ENCODE results near the gene PCGF3.

PCGF3 gene

DNA sequence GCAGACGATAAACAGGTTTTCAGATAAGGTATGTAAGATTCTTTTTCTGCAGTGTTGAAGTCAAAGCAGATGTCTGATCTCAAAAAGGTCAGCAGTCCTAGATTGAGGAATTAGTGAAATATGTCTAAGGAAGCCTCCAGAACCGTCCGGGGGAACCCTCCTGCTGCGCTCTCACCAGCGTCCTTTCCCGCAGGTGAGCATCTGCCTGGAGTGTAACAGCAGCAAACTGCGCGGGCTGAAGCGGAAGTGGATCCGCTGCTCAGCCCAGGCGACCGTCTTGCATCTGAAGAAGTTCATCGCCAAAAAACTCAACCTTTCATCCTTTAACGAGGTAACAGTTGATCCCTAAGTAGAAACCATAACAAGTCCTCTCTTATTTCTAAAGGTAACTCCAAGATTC is 55.5 kb downstream of the PCGF3 start:
- Mint-ChIP-seq H3K36me3 (peaks cover 2% of the 10 kb centered on the region), H3K9me3 (ENCODE audit: low read depth) (no peaks in the 10 kb centered on the region), H3K27me3 (no peaks in the 10 kb centered on the region), H3K27ac (no peak overlapping the region), H3K4me3 (no peak overlapping the region), H3K4me1 (ENCODE audit: low read depth) (peaks cover 23% of the 10 kb centered on the region)

DNA sequence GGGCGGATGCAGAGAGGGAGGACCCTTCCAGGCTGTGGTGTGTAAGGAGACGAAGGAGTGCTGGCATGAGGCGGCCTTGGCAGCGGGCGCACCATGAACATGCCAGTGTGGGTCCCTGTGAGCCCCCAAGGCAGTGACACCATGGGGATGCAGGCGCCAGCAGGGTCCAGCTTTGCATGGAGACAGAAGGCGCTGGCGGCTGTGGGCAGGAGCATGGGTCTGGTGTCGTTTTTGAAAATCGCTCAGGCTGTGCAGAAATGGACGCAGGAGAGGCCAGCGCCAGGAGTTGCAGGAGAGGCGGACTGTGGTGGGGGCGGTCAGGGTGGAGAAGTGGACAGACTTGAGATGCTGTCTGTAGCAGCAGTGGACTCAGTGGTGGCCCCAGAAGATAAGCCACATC is 56.1 kb downstream of the PCGF3 start:
- H3K36me3 Mint-ChIP-seq, result peaks cover 4% of the 10 kb centered on the region
- no peaks in the 10 kb centered on the region for H3K27me3 Mint-ChIP-seq
- no peak overlapping the region for H3K27ac Mint-ChIP-seq
- no peak overlapping the region for H3K4me3 Mint-ChIP-seq
- H3K9me3 Mint-ChIP-seq (ENCODE audit: low read depth), result no peaks in the 10 kb centered on the region
- peaks cover 23% of the 10 kb centered on the region for H3K4me1 Mint-ChIP-seq (ENCODE audit: low read depth)

DNA sequence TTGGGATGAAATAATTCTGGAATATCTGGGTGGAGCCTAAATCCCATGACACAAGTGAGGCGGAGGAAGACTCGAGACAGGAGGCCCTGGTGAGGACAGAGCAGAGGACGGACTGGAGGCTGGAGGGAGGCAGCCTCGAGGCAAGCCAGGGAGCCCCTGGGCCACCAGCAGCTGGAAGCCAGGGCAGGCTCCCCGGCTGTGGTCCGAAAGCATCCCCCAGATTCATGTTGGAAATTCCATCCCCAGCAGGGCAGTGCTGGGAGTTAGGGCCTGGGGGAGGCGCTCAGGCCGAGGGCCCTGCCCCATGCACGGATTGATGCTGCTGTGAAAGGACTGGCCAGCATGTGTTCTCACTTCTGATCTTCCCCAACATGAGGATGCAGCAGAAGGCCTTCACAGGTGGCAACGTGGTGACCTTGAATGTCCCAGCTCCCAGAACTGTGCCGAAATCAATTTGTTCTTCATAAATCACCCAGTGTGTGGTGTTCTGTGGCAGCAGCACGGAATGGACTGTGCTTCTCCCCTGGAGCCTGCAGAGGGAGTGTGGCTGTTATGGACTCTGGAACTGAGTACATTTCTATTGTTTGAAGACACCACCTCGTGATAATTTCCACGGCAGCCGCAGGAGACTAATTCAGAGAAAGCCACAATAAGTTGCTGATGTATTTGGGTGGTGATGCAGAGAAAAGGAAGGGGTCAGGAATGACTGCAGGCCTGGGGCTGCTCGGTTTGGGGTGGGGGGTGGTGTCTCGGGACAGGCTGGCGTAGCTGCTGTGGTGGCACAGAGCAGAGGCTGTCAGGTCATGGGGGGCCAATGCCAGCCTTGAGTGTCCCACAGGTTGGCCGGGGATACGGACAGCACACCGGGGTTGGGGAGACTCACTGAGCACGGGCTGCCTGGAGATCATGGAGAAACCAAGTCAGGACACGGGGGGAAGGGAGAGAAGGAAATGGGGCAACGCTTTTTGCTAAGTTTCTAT is 56.9 kb downstream of the PCGF3 start:
- H3K27me3 Mint-ChIP-seq, result no peaks in the 10 kb centered on the region
- no peak overlapping the region for H3K4me3 Mint-ChIP-seq
- peak overlapping the region; percentile 10 for H3K27ac Mint-ChIP-seq
- H3K9me3 Mint-ChIP-seq (ENCODE audit: low read depth), result no peaks in the 10 kb centered on the region
- peaks cover 23% of the 10 kb centered on the region for H3K4me1 Mint-ChIP-seq (ENCODE audit: low read depth)
- H3K36me3 Mint-ChIP-seq, result peaks cover 4% of the 10 kb centered on the region

DNA sequence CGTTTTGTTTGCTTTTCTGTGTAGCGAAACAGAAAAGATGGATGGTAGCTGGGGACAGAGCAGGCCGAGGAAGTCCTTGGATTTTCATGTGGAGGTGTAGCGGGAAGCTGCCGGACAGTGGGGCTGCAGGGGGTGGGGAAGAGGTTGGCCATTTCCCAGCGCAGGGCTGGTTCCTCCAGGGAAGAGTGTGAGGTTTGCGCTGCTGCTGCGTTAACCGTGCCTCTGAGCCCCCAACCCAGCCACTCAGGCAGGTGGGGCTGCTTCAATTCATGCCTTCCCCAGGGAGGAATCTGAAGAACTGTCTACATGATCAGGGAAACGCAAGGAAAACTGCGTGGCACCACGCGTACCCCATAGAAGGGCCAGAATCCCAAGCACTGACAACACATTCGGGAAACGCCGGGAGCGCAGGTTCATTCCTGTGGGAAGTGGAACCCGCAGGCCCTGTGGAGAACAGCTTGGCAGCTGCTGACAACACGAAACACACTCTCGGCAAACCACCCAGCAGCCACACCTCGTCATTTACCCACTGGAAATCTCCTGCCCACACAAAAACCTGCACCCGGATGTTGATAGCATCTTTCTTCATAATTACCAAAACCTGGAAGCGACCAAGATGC is 57.7 kb downstream of the PCGF3 start:
- Mint-ChIP-seq H3K4me3 (no peak overlapping the region), H3K4me1 (ENCODE audit: low read depth) (peaks cover 25% of the 10 kb centered on the region), H3K36me3 (peaks cover 4% of the 10 kb centered on the region), H3K9me3 (ENCODE audit: low read depth) (no peaks in the 10 kb centered on the region), H3K27me3 (no peaks in the 10 kb centered on the region), H3K27ac (no peak overlapping the region)

DNA sequence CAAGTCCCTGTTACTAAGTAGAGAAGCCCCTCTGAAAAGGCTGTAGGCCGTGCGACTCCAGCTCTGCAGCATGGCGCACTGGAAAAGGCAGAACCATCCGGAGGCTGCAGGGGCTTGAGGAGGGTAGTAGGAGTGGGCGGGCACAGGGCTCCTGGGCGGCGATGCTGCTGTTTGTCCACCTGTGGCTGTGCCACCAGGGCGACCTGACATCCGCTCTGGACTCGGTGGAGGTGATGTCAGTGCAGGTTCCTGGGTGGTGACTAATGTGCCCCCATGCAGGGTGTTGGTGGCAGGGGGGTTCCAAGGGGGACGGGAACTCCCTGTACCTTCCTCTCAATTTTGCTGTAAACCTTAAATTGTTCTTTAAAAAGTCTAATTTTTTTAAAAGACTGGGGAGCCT is 58.3 kb downstream of the PCGF3 start:
- no peaks in the 10 kb centered on the region for H3K9me3 Mint-ChIP-seq (ENCODE audit: low read depth)
- no peak overlapping the region for H3K4me3 Mint-ChIP-seq
- H3K4me1 Mint-ChIP-seq (ENCODE audit: low read depth), result peaks cover 25% of the 10 kb centered on the region
- no peaks in the 10 kb centered on the region for H3K27me3 Mint-ChIP-seq
- H3K27ac Mint-ChIP-seq, result no peak overlapping the region
- peaks cover 4% of the 10 kb centered on the region for H3K36me3 Mint-ChIP-seq

DNA sequence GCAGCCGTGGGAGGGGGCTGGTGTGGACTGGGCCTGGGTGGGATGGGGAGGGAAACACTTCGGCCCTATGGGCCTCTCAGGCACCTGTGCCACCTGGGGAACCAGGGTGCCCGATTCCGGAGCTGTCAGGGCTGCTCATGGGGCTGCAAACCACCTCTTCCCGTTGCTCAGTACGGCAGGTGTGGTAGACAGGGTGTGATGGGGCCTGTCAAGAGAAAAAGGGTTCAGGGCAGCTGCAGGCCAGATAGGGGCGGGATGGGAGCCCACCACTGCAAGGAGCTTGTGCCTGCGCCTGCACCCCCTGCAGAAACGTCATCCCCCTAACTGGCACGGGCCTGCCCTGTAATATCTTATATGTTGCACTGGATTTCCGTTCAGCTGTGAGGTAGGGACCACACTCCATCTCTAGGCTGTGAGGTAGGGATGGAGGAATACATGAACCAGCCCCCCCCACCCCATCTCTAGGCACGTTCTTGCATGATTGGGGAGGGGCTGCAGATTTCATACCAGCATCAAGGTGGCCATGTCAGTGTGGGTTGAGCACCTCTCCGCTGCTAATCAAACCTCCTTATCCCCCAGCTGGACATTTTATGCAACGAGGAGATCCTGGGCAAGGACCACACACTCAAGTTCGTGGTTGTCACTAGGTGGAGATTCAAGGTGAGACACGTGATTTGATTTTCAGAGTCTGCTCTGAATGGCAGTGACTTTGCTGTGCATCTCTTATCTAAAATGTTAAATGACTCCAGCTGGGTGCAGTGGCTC is 59.0 kb downstream of the PCGF3 start:
- Mint-ChIP-seq H3K4me3 (no peak overlapping the region), H3K36me3 (peaks cover 4% of the 10 kb centered on the region), H3K27me3 (no peaks in the 10 kb centered on the region), H3K27ac (no peak overlapping the region), H3K4me1 (ENCODE audit: low read depth) (peaks cover 27% of the 10 kb centered on the region), H3K9me3 (ENCODE audit: low read depth) (no peaks in the 10 kb centered on the region)

DNA sequence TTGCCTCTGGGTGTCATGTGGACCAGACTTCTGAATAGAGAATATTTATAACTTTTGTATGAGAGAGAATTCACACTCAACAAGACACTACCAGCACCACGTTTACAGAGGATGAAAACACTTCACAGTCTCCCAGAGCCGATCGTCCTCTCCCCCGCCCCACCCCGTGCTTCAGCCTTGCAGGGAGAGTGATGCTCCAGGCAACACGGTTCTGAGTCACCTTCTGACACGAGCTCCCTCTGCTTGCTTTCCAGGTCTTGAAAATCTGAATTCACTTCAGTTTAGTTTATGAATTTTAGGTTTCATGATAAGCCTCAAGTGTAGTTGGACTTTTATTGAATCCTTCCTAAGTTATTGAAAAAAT is 60.5 kb downstream of the PCGF3 start:
- Mint-ChIP-seq H3K27ac (peak overlapping the region; percentile 34), H3K9me3 (ENCODE audit: low read depth) (no peaks in the 10 kb centered on the region), H3K27me3 (no peaks in the 10 kb centered on the region), H3K4me3 (no peak overlapping the region), H3K4me1 (ENCODE audit: low read depth) (peaks cover 30% of the 10 kb centered on the region), H3K36me3 (peaks cover 2% of the 10 kb centered on the region)

DNA sequence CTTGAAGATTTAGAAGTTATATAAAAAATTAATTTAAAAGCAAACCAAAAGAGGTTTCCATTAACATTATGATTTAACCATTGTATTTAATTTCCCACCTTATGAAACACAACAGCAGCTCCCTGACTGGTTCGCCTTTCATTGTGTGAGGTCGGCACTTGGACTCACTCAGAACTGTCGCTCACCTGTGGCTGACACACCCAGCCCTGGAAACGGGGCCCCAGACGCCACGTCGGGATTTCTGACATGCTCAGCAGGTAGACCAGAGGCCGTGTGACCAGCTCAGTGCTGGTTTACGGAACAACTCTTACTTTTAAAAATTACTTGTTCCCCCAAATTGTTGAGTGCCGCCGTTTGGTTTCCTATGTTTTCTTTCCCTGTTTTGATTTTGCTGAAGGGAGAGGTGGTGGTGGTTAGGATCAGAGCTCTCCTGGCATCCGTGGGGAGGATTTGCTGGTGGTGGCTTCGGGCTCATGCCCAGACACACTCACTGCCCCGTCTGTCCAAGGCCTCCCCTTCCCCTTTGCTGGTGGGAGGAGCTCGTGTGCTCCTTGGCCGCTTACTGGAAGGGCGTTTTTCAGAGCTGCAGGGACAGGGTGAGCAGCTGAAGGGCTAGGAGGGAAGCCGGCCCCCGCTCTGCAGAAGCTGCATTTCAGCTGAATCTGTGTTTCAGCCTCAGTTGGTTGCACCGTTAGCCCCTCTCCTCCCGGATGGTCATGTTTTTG is 61.1 kb downstream of the PCGF3 start:
- Mint-ChIP-seq H3K9me3 (ENCODE audit: low read depth) (no peaks in the 10 kb centered on the region), H3K4me1 (ENCODE audit: low read depth) (peaks cover 27% of the 10 kb centered on the region), H3K27ac (peak overlapping the region; percentile 41), H3K36me3 (peaks cover 2% of the 10 kb centered on the region), H3K27me3 (no peaks in the 10 kb centered on the region), H3K4me3 (no peak overlapping the region)

DNA sequence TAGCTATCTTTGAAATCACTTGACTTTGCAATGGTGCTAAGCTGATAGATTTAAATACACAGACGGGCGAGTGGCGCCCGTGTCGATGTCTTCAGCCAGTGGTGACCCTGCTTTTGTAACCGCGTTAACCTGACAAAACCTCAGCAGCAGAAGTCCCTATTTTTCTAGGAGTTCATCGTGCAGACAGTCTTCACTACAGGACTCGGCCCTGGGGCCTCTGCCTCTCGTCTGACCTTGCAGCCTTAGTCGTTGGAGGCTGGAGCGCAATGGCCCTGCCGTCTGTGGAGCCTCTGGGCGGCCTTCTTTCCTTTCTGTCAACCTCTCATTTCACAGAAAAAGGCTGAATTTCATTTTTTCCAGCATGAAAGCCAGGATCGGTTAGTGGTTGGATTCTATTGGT is 62.4 kb downstream of the PCGF3 start:
- Mint-ChIP-seq H3K27ac (no peak overlapping the region), H3K36me3 (peaks cover 2% of the 10 kb centered on the region), H3K9me3 (ENCODE audit: low read depth) (no peaks in the 10 kb centered on the region), H3K27me3 (no peaks in the 10 kb centered on the region), H3K4me1 (ENCODE audit: low read depth) (peaks cover 27% of the 10 kb centered on the region), H3K4me3 (no peak overlapping the region)

DNA sequence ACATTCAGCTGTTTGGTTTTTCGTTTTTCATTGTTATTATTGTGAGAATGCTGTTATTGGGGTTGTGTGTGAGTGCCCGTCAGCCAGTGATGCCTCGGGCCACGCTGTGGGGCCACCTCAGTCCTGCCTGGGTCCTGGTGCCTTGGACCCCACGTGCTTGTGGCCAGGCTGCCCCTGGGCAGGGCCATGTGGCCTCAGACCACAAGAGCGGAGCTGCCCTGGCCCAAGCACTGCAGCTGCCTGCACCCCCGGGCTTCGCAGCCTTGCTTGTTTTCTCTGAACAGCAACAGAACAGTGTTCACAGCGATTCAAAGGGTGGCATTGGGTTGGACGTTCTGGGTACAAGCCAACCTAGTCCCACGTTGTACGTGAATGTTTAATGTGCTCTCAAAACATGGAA is 63.4 kb downstream of the PCGF3 start:
- peaks cover 26% of the 10 kb centered on the region for H3K4me1 Mint-ChIP-seq (ENCODE audit: low read depth)
- H3K27ac Mint-ChIP-seq, result no peak overlapping the region
- H3K36me3 Mint-ChIP-seq, result peaks cover 2% of the 10 kb centered on the region
- no peak overlapping the region for H3K4me3 Mint-ChIP-seq
- H3K9me3 Mint-ChIP-seq (ENCODE audit: low read depth), result no peaks in the 10 kb centered on the region
- H3K27me3 Mint-ChIP-seq, result no peaks in the 10 kb centered on the region

DNA sequence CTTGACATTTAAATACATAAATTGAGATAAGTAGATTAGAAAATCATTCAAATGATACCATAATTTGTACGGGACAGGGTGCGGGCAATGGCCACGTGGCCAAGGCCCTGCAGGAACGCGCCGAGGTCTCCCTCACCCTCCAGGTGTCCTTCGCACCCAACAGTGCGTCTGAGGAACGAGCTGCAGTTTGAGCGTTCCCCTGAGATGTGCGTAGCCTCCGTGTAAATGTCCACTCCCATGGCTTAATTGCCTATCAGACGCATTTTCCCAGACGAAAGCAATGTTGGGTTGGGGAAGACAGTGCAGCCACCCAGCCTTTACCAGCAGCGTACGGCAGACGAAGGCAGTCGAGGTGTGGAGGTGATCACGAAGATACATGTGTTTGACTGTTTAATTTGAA is 63.9 kb downstream of the PCGF3 start:
- Mint-ChIP-seq H3K27me3 (no peaks in the 10 kb centered on the region), H3K9me3 (ENCODE audit: low read depth) (no peaks in the 10 kb centered on the region), H3K36me3 (peaks cover 4% of the 10 kb centered on the region), H3K4me3 (no peak overlapping the region), H3K27ac (no peak overlapping the region), H3K4me1 (ENCODE audit: low read depth) (peaks cover 30% of the 10 kb centered on the region)

DNA sequence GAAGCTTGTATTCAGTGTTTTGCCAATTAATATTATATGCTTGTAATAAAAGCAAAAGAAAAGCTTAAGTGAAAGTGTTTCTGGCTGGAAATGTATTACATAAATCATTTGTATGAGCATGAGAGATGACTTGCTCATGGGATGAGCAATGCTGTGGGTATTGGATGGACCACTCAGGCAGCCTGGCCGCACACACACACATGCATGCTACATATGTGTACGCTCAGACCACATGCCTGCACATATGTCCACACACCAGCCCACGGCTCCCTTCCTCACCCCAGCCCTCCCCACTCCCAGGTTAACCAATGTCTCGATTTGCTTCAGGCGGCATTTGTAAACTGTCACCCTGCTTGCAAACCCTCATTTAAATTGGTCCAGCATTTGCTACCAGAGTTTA is 64.4 kb downstream of the PCGF3 start:
- Mint-ChIP-seq H3K9me3 (ENCODE audit: low read depth) (no peaks in the 10 kb centered on the region), H3K27me3 (no peaks in the 10 kb centered on the region), H3K27ac (no peak overlapping the region), H3K4me3 (no peak overlapping the region), H3K4me1 (ENCODE audit: low read depth) (peaks cover 35% of the 10 kb centered on the region), H3K36me3 (peaks cover 7% of the 10 kb centered on the region)

DNA sequence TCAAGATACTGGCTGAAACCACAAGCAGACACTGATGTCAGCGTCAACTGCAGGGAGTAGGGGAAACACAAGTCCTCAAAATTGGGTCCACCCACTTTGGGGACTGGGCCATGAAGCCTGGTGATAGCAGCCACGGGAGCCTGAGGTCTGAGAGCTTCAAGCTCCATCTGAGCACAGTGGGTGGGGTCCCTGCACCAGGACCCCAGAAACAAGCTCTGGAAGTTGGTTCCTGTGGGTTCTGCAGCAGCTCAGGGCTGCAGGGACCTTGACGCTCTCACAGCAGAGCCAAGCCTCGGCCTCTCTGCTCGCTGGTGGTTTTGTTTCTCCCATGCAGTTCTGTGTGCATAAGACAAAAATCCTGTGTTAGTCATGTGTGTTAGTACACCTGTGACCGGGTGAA is 65.8 kb downstream of the PCGF3 start:
- peaks cover 47% of the 10 kb centered on the region for H3K4me1 Mint-ChIP-seq (ENCODE audit: low read depth)
- H3K9me3 Mint-ChIP-seq (ENCODE audit: low read depth), result no peaks in the 10 kb centered on the region
- H3K4me3 Mint-ChIP-seq, result no peak overlapping the region
- no peaks in the 10 kb centered on the region for H3K27me3 Mint-ChIP-seq
- H3K36me3 Mint-ChIP-seq, result peaks cover 5% of the 10 kb centered on the region
- peak overlapping the region; percentile 28 for H3K27ac Mint-ChIP-seq

DNA sequence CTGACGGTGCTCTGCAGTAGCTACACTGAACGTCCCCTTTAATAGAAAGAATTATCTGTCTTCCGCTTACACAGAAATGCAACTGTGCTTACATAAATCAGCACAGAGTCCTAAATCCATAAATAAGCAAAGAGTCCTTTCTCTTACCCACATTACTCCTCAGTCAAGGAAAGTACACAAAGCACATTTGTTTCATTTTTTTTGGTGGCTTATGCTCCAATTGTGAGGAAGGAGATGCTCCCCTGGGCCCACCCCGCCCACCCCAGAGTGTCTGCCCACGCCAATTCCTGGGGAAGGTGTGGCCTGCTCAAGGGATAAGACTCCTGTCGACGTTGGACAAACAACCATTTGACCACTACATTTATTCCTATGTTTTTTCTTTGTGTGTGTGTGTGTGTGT is 66.5 kb downstream of the PCGF3 start:
- H3K4me1 Mint-ChIP-seq (ENCODE audit: low read depth), result peaks cover 52% of the 10 kb centered on the region
- peak overlapping the region; percentile 28 for H3K27ac Mint-ChIP-seq
- peaks cover 5% of the 10 kb centered on the region for H3K36me3 Mint-ChIP-seq
- H3K9me3 Mint-ChIP-seq (ENCODE audit: low read depth), result no peaks in the 10 kb centered on the region
- no peak overlapping the region for H3K4me3 Mint-ChIP-seq
- no peaks in the 10 kb centered on the region for H3K27me3 Mint-ChIP-seq

Measured in activated naive CD8-positive, alpha-beta T cell (primary cell).